ENCODE results near the gene PDZD2.
"Not testable (repeated sequence)": the region's sequence is repeated elsewhere in the genome, so short reads cannot be mapped to it uniquely, and the experiment has no call there.

The PDZD2 gene

DNA sequence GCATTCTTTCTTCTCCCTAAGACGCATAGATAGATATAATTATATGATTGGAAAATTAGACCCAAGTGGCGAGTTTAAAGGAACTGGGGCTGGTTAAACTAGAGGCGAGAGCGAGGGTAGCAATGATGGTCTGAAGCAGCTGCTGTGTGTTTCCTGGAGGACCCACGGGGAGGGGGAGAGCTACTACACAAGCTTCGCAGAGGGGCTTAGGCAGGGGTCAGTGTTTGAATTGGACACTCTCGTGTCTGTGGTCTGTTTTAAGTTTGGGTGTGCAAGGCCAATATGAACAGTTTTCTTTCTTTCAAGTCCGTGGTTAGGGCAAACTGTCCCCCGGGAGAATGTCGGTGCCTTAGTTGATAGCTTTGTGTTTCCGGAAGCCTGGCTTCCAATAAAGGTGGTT lies 43.1 kb downstream of the PDZD2 start:
- DNase-seq (ENCODE audit: low read depth) = no peak
- TF ChIP-seq, protein P1, sequence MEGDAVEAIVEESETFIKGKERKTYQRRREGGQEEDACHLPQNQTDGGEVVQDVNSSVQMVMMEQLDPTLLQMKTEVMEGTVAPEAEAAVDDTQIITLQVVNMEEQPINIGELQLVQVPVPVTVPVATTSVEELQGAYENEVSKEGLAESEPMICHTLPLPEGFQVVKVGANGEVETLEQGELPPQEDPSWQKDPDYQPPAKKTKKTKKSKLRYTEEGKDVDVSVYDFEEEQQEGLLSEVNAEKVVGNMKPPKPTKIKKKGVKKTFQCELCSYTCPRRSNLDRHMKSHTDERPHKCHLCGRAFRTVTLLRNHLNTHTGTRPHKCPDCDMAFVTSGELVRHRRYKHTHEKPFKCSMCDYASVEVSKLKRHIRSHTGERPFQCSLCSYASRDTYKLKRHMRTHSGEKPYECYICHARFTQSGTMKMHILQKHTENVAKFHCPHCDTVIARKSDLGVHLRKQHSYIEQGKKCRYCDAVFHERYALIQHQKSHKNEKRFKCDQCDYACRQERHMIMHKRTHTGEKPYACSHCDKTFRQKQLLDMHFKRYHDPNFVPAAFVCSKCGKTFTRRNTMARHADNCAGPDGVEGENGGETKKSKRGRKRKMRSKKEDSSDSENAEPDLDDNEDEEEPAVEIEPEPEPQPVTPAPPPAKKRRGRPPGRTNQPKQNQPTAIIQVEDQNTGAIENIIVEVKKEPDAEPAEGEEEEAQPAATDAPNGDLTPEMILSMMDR (IDR thresholded peaks at IDR 0.05; ENCODE audit: insufficient read depth, low read depth, low read length, missing control alignments) = no peak

DNA sequence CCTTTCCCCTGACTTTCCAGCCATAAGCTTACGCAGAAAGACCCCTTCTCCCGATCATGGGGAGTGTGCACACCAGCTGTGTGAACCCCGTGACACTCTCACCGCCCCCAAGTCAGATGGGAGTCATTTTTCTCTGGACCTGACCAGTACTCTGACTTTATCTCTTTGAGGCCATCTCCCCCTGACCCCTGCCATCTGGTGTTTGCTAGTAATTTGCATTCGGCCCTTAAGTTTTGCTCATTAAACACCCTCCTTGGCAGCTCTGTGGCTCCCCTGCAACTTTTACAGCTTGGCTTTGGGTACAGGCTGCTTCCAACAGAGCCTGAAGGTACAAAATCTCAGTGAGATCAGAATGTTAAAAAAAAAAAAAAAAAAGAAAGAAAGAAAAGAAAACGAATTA lies 43.9 kb downstream of the PDZD2 start:
- H3K4me3 ChIP-seq (ENCODE audit: low read length) = no peak overlapping the region
- TF ChIP-seq, protein P1 (IDR thresholded peaks at IDR 0.05; ENCODE audit: insufficient read depth, low read depth, low read length, missing control alignments) = no peak

More for the DNA sequence above, 43.1 kb downstream of the PDZD2 start:
- H3K4me3 ChIP-seq (ENCODE audit: low read length) = no peak overlapping the region

DNA sequence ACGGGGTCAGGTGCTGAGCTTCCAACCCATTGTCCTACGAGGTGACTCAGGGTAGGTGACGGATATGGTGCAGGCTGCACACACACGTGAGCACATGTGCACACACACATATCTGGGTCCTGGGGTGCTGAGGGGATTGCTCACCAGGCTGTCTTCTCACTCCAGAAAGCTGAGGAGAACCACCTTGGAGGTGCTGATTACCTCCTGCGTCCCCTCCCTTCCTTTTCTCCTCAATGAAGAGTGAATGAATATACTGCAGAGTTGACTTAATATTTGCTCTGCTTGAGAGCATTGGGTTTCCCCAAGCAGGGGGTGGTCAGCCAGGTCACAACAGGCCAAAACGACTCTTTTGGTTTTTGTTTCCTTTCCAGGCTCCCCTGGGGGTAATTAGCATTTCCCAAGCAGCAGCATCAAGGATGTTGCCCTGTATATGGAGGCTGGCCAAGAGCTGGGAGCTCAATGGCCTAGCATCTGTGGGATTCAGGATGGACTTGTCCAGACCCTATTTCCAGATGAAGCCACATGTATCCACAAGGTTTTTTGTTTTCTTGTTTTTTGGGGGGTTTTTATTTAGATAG lies 49.7 kb downstream of the PDZD2 start:
- TF ChIP-seq, protein P1 (IDR thresholded peaks at IDR 0.05; ENCODE audit: insufficient read depth, low read depth, low read length, missing control alignments) = no peak
- DNase-seq (ENCODE audit: low read depth) = no peak
- no peak overlapping the region for H3K4me3 ChIP-seq (ENCODE audit: low read length)

More for the DNA sequence above, 43.9 kb downstream of the PDZD2 start:
- DNase-seq (ENCODE audit: low read depth) = no peak

DNA sequence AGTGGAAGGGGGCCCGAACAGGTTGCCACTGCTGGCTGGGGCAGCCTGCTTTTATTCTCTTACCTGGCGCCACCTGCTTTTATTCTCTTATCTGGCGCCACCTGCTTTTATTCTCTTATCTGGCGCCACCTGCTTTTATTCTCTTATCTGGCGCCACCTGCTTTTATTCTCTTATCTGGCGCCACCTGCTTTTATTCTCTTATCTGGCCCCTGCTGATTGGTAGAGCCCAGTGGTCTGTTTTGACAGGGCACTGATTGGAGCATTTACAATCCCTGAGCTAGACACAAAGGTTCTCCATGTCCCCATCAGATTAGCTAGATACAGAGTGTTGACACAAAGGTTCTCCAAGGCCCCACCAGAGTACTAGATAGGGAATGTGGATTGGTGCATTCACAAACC lies 52.5 kb downstream of the PDZD2 start:
- H3K4me3 ChIP-seq (ENCODE audit: low read length); DNase-seq (ENCODE audit: low read depth): not testable (repeated sequence)

DNA sequence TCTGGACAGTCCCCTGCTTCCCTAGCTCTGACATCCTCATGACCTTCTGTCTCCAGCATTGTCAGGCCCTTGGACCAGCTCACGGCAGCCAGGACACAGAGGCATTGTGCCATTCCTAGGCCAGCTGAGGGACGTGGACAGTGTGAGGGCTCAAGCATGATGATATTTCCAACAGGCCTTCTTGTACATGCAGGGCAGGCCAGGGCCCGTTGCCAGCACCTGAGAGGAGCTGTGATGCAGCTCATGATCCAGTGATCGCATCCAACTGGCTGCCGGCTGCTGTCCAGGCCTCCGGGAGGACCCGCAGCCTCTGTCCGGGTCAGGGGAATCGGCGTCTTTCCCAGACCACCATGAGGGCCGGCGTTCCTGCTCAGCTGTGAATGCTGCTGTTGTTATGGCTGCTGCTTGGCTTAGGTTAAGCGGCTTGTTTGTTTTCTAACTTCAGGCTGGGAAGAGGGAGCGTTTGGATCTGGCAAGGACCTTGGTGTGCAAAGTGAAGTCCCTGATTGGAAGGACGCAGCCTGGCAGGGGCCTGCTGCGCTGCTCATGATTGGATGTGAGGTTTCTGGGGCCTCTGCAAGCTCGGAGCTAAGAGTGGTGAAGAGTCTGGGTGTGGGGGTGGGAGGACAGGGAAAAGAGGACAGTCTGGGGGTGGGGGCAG lies 53.8 kb downstream of the PDZD2 start:
- TF ChIP-seq, protein P1 (IDR thresholded peaks at IDR 0.05; ENCODE audit: insufficient read depth, low read depth, low read length, missing control alignments) = no peak
- H3K4me3 ChIP-seq (ENCODE audit: low read length) = no peak overlapping the region
- DNase-seq (ENCODE audit: low read depth) = no peak

DNA sequence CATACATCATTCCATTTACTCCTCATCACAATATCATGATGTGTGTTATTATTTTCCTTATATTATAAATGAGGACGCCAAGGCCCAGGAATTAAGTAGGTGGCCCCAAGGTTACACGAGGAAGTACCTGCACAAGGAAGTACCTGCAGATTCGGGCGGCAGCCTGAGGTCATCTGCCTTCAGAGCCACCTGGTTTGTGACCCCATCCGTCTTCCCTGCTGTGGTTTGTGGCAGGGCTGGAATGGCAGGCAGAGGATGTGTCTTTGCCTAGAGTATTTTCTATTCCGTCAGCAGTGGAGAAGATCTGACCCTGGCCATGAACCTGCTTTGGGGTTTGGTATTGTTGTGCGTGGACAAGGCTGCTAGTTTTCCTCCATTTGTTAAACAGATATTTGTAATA lies 59.7 kb downstream of the PDZD2 start:
- TF ChIP-seq, protein P1 (IDR thresholded peaks at IDR 0.05; ENCODE audit: insufficient read depth, low read depth, low read length, missing control alignments) = no peak
- no peak overlapping the region for H3K4me3 ChIP-seq (ENCODE audit: low read length)
- DNase-seq (ENCODE audit: low read depth) = no peak

DNA sequence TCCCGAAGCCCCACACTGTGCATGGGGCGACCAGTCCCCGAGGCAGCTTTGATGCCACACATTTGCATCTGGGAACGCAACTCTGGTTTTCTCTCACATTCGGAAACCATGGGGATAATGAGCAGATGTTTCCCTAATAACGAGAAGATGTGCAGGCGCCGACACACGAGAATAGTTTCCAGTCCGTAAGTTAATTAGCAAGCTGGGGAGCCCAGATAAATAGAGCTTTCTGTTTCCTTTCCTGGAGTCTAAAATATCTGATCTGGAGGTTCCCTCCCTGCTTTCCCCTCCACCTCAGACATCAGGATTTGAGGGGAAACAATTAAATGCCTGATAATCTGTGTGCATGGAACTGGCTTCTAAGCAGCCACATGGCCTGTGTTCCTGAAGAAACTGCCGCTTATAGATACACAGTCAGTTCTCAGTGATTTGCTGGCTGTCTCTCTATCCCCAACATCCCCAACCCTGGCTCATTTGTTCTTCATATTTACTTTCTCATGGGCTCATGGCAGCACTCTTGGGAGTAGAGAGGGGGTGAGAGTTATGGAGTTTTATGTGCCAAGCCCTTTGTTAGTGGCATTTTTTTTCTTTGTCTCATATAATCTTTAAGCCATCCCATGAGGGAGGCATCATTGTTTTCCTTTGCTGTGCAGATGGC lies 62.8 kb downstream of the PDZD2 start:
- TF ChIP-seq, protein P1 (IDR thresholded peaks at IDR 0.05; ENCODE audit: insufficient read depth, low read depth, low read length, missing control alignments) = no peak
- DNase-seq (ENCODE audit: low read depth) = no peak
- no peak overlapping the region for H3K4me3 ChIP-seq (ENCODE audit: low read length)

Measured in epithelial cell of esophagus (primary cell).